Measurements from ENCODE around the gene RRP1B.

RRP1B gene

DNA sequence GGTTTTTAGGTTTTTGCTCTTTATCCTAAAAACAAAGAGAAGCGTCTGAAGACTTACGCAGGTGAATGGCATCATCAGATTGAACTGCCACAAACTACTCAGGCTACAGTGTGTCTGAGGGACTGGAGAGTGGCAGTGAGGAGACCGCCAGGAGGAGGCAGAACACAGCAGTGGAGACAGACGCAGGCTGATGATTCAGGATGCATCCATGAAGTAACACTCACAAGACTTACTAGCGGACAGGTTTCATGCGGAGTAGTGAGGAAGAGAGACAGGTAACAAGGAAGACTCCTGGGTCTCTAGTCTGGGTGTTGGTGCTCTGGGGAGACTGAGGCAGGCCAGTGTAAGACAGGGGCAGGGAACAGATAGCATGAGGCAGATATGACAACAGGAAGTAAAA lies 5.7 kb upstream of the RRP1B start:
- TF ChIP-seq GATA2 (IDR thresholded peaks at IDR 0.05; ENCODE audit: low read depth, low read length) (no peak), GATA3 (IDR thresholded peaks at IDR 0.05; ENCODE audit: low read depth, low read length) (no peak)

DNA sequence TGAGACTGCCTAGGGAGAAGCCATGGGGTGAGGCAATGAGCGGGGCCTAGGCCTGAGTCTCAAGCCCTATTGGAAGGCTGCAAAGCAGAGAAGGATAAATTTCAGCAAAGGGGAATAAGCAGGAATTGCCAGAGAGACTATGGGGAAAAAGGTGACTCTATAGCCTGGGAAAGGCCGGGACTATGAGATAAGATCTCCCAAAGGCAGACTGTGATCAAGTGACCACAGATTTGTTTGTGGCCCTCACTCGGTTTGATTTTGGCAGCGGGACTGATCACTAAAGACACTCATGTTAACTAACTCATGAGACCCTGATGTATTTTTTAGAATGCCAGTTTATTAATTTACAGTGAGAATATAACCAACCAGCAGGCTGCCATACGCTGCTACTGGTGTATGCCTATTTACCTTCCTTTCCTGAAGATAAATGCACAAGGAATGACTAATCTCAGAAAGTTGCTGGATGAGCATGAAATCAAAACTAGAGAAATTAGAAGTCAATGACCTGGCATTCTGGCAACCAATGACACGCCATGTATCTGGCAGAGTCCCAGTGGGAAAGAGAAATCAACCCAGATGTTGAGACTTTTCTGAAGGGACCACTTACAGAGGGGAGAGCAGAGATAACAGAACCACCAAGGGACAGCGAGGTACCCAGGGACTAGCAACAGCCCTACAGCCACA lies 4.4 kb upstream of the RRP1B start:
- TF ChIP-seq GATA3 (IDR thresholded peaks at IDR 0.05; ENCODE audit: low read depth, low read length) (0 out of 2 replicates have a peak, but pooled peaks have one; percentile 21), GATA2 (IDR thresholded peaks at IDR 0.05; ENCODE audit: low read depth, low read length) (peak; percentile 49; the same call in 1 of the 2 replicates)

DNA sequence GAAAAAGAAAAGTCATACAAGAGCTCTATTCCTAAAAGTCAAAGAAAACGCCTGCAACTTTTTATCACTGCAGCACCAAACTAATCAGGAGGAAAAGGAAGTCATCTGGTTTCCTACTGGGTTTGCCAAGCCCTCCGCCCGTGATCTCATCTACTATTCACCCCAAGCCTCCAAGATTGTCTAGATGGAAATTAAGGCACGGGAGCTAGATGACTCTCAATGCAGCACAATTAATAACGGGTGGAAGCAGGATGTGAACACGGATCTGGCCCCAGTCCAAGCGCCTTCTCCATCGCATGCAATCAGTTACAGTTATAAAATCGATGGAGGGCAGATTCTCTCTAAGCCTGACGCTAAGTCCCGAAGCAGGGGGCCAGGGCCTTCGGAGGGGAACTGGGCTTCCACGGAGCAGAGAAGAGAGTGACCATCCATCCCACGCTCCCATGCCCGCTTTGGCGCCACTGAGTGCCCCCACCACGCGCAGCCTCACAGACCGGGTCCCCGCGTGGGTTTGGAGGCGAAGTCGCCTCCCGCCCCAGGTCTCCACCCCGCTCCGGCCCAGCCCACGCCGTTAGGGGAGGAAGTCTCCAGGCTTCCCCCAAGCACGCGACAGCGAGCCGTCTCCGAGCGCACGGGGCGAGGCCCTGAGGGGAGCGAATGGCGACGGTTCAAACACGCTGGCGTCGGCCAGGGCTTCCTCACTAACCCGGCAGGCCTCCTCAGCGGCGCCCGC lies 1.8 kb upstream of the RRP1B start:
- TF ChIP-seq GATA3 (IDR thresholded peaks at IDR 0.05; ENCODE audit: low read depth, low read length): no peak
- no peak for TF ChIP-seq GATA2 (IDR thresholded peaks at IDR 0.05; ENCODE audit: low read depth, low read length)

DNA sequence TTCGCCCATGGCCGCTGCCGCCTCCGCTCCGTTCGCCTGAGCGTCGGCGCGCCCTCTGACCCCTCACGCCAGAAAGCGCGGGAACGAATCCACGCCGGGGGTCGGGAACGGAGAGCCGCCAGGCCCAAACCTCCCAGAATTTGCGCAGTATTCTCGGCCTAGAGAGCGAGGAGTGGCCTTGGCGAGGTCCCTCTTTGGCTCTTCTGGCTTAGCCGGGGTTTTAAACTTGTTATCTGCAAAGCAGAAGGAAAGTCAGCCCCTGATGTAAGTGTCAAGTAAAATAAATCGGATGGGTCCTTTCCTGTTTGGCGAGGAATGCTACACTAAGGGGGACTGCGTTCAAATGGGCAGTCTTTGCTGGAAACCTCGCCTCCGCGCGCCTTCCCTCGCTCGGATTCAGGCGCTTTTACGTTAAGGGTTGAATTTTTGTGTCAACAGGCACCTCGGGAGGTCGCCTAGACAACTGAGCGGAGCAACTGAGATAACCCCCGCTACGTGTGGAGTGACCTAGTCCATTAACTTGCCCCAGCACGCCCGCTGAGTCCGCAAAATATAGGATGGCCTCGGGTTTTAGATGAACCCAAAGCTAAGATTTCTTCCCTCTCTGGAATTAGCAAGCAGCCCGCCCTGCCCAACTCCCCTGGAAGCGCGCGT lies 1.1 kb upstream of the RRP1B start:
- TF ChIP-seq GATA3 (IDR thresholded peaks at IDR 0.05; ENCODE audit: low read depth, low read length) (no peak), GATA2 (IDR thresholded peaks at IDR 0.05; ENCODE audit: low read depth, low read length) (no peak)

DNA sequence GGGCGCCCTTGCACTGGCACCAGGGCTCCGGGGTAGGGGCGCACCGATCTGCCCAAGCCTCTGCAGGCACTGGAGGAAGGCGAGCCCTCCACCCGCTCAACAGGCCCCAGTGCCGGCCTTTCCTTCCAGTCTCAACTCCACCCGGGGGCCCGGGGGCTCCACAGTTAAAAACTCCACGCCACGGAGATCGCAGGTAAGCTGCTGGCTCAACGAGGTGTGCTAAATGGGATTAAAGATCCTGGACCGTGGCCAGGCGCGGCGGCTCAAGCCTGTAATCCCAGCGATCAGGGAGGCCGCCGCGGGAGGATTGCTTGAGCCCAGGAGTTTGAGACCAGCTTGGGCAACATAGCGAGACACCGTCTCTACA lies 608 bp upstream of the RRP1B start:
- TF ChIP-seq GATA3 (IDR thresholded peaks at IDR 0.05; ENCODE audit: low read depth, low read length) (no peak), GATA2 (IDR thresholded peaks at IDR 0.05; ENCODE audit: low read depth, low read length) (no peak)

DNA sequence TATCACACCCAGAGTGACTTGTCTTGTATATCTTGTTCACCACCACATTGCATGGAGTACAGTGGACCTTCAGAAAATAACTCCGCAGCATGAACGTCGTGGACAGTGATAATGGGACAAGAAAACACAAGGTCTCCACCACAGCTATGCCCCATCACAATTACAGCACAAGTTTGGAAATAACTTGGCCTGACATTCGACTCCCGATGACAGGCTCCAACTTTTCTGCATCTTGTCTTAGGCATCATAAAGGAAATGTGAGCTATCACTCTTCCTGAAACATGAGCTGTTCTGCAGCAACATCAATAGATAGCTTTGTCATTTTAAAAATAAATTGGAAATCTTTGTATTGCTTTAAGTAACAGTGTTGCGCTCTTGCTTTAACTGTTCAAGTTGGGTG lies 2.9 kb downstream of the RRP1B start:
- TF ChIP-seq GATA3 (IDR thresholded peaks at IDR 0.05; ENCODE audit: low read depth, low read length) (no peak), GATA2 (IDR thresholded peaks at IDR 0.05; ENCODE audit: low read depth, low read length) (no peak)

DNA sequence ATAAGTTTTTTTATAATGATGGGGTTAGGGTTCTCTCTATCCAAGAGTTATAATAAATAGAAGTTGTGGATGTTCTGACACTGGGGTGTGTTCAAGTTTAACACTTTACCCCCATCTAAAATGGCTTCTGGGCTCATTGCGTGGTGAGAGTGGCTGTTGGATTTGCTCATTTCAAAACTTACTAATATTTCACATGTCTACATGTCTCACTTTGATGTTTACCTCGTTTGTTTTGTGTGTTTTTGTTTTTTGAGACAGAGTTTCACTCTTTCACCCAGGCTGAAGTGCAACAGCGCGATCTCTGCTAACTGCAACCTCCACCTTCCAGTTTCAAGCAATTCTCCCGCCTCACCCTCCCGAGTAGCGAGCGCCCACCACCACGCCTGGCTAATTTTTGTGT lies 3.7 kb downstream of the RRP1B start:
- no peak for TF ChIP-seq GATA2 (IDR thresholded peaks at IDR 0.05; ENCODE audit: low read depth, low read length)

DNA sequence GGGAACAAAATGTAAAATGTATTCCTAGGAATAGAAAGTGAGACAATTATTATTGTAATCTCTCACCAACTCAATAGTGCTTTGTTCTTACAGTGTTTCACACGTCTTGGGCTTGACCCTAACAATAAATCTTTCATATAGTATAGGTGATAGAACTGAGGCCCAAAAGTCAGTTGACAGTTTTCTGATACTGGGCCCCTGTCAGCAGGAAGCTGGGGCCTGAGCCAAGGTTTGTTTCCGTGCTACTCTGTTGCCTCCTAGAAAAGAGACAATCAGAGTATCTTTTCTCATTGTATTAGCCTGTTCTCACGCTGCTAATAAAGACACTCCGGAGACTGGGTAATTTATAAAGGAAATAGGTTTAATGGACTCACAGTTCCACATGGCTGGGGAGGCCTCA lies 5.0 kb downstream of the RRP1B start:
- TF ChIP-seq GATA3 (IDR thresholded peaks at IDR 0.05; ENCODE audit: low read depth, low read length) (no peak), GATA2 (IDR thresholded peaks at IDR 0.05; ENCODE audit: low read depth, low read length) (no peak)

DNA sequence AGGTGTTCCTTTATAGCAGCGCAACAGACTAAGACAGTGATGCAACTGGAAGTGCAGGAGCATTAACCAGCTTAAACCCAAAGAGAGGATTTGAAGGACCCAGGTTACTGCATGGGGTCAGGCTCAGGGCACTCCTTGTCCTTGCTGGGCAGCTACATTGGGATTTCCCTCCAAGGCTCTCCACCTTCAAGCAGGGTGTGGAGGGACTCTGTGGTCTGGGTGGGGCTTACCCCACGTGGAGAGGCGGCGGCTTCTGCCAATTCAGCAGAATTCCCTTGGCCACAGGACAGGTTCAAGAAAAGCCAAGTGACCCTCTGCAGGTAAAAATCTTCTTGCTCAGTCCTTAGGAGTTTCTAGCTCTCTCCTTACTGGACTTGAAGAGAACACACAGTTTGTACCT lies 6.5 kb downstream of the RRP1B start:
- TF ChIP-seq GATA3 (IDR thresholded peaks at IDR 0.05; ENCODE audit: low read depth, low read length) (no peak), GATA2 (IDR thresholded peaks at IDR 0.05; ENCODE audit: low read depth, low read length) (no peak)

DNA sequence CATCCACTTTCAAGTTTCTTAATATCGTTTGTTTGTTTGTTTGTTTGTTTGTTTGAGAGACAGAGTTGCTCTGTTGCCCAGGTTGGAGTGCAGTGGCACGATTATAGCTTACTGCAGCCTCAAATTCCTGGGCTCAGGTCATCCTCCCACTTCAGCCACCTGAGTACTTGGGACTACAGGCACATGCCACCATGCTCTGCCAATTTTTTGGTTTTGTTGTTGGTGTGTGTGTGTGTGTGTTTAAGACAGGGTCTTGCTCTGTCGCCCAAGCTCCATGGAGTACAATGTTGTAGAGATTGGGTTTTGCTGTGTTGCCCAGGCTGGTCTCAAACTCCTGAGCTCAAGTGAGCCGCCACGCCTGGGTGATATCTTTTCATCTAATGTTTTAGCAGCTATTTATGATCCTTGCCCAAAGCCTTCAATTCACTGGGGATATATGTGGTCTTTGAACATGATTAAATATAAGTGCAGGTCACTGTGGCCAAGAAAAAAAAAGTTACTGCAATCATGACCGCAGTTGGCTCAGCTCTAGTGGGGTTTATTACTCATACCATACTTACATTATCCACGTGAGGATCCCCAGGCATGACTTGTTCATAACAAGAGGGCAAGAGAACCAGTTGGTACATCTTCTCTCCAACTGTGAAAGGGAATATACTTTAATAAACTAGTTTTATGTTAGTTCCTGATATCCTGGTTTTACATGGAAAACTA lies 8.0 kb downstream of the RRP1B start:
- TF ChIP-seq GATA3 (IDR thresholded peaks at IDR 0.05; ENCODE audit: low read depth, low read length) (no peak), GATA2 (IDR thresholded peaks at IDR 0.05; ENCODE audit: low read depth, low read length) (no peak)

DNA sequence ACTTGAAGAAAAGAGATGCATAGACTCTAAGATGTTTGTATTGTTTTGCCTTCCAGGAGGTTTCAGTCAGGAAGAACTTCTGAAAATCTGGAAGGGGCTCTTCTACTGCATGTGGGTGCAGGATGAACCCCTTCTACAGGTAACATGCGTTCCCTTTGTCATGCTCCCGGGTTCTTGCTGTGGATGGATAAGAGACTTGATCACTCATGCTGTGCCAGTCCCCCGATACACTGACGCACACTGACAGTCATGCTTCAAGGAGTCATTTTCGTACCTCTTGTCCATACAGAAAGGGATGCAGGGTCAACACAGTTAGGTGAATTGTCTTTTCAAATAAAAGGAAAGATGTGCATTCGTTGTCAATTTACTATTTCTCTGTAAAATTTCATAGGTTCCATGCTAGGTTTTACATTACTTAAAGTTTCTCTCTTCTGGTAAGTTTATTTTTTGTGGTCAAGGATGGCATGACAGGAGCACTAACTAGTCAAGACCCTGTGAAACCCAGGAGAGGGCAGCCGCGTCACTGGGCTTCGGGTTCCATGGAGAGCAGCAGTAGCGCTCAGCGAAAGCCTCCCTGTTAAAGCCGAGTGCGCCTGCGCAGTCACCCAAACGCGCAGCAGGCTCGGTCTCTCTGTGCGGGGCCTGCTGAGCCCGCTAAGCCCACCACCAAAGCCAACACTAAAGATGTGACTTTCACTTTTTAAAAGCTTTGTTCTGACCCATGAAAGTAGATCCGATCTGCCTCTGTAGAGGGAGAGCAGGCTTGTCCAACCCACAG lies 10.7 kb downstream of the RRP1B start:
- TF ChIP-seq GATA2 (IDR thresholded peaks at IDR 0.05; ENCODE audit: low read depth, low read length): no peak
- TF ChIP-seq GATA3 (IDR thresholded peaks at IDR 0.05; ENCODE audit: low read depth, low read length): no peak

DNA sequence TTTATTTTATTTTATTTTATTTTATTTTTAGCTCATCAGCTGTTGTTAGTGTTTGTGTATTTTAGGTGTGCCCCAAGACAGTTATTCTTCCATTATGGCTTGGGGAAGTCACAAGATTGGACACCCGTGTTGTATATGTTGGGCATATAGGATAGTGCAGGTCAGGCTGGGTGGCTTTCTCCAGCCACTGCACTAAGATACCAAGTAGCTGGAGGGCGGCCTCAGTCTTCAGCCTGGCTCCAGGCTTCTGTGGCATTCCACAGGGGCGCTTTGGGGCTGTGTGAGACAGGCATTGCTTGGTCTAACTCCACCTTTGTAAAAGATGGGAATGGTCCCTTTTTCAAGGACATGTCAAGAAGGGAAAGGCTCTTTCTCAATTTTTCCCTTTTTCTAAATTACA lies 16.5 kb downstream of the RRP1B start:
- no peak for TF ChIP-seq GATA2 (IDR thresholded peaks at IDR 0.05; ENCODE audit: low read depth, low read length)
- no peak for TF ChIP-seq GATA3 (IDR thresholded peaks at IDR 0.05; ENCODE audit: low read depth, low read length)

DNA sequence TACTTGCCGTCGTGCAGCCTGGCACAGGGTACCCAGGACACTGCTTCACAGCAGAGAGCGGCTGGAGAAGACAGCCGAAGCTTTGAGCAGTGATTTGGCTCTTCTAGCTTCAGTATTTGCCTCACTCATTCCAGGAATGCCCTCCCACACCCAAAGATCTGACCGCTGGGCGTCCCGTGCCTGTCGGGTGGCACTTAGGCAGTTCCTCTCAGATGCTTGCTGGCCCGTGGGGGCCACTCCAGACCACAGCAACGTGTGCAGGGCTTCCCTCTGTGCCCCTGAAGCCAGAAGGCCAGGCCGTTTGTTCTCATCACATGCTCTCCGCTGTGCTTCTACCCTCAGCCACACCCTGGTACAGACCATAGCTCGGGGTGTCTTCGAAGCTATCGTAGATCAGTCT lies 17.0 kb downstream of the RRP1B start:
- no peak for TF ChIP-seq GATA2 (IDR thresholded peaks at IDR 0.05; ENCODE audit: low read depth, low read length)
- no peak for TF ChIP-seq GATA3 (IDR thresholded peaks at IDR 0.05; ENCODE audit: low read depth, low read length)

DNA sequence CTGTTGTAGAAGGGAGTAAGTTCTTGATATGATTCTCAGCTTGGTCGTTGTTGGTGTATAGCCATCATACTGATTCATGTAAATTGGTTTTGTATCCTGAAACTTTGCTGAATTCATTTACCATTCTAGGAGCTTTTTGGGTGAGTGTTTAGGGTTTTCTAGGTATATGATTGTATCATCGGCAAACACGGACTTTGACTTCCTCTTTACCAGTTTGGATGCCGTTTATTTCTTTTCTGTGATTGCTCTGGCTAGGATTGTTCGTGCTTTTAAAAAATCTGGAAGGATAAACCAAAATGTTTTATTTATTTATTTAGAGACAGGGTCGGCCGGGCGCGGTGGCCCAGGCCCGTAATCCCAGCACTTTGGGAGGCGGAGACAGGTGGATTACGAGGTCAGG lies 20.6 kb downstream of the RRP1B start:
- TF ChIP-seq GATA2 (IDR thresholded peaks at IDR 0.05; ENCODE audit: low read depth, low read length) (no peak), GATA3 (IDR thresholded peaks at IDR 0.05; ENCODE audit: low read depth, low read length) (no peak)
